ENCODE data around the gene SORBS1.

The SORBS1 gene

DNA sequence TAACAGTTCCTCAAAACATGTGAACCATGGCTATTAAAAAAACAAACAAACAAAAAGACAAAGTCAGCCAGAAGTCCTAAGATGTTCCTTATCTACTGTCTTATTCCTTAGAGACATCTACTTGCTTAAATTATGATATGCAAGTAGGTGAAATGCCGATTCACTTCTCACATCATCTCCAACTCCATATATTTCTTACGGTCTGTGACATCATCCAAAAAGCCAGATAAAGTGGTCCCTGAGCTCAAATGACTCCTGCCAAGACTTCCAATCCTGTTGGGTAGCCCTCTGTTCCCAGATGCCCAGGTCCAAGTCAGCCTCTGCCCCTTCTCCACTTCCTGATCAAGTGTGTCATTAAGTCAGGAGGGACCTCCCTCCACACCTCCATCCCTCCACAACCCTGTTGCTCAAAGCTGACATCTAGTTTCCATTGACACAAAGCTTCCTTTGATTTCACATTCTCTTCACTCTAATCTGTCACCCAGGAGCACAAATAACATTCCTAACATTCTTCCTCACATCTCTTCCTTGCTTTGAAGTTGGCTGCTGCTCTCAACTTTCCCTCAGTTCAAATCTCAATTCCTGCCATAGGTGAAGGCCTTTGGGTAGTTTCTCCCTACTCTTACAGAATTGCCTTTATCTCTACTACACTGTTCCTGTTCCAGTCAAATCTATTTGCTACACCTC, 214.3 kb downstream of the SORBS1 start:
- TF ChIP-seq, protein P1, sequence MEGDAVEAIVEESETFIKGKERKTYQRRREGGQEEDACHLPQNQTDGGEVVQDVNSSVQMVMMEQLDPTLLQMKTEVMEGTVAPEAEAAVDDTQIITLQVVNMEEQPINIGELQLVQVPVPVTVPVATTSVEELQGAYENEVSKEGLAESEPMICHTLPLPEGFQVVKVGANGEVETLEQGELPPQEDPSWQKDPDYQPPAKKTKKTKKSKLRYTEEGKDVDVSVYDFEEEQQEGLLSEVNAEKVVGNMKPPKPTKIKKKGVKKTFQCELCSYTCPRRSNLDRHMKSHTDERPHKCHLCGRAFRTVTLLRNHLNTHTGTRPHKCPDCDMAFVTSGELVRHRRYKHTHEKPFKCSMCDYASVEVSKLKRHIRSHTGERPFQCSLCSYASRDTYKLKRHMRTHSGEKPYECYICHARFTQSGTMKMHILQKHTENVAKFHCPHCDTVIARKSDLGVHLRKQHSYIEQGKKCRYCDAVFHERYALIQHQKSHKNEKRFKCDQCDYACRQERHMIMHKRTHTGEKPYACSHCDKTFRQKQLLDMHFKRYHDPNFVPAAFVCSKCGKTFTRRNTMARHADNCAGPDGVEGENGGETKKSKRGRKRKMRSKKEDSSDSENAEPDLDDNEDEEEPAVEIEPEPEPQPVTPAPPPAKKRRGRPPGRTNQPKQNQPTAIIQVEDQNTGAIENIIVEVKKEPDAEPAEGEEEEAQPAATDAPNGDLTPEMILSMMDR (IDR thresholded peaks at IDR 0.05; ENCODE audit: low read depth, low read length): no peak
- H3K4me3 ChIP-seq (ENCODE audit: low read depth, low read length): no peak overlapping the region

DNA sequence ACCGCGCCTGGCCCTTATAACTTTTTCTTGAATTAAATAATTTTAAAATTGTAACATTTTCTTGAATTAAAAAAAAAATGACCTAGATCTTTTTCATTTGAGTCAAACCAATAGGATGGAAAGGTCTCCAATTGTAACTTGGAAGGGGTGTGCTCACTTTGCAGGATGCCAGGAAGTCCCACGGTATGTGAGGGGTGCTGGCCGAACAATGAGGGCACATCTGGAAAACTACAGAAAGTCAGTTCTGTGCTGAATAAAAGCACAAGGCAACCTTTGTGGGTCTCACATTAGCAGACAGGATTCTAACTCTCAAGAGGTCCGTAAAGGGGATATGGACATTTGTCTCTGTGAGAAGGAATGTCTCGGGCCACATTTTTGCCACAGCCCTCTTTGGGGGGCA, 217.6 kb downstream of the SORBS1 start:
- H3K4me3 ChIP-seq (ENCODE audit: low read depth, low read length): no peak overlapping the region
- TF ChIP-seq, protein P1 (IDR thresholded peaks at IDR 0.05; ENCODE audit: low read depth, low read length): no peak

DNA sequence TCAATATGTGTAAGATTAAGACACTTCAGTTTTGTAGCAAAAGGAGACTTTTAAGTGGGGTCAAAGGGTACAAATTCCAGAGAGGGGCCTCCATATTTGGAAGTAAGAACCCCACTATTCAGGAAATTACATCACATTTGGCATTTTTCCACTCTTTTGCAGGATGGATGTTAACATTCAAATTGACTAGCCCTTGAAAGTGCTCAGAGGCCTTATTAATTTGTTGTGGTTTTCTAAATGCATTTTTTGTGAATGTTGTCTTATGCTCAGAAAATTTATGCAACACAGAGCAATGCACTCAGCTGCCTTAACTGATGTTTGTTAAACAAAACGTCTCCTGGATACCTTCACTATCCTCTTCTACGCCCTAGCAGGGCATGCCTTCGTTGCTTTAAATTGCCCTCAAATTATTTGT, 219.4 kb downstream of the SORBS1 start:
- TF ChIP-seq, protein P1 (IDR thresholded peaks at IDR 0.05; ENCODE audit: low read depth, low read length): no peak

DNA sequence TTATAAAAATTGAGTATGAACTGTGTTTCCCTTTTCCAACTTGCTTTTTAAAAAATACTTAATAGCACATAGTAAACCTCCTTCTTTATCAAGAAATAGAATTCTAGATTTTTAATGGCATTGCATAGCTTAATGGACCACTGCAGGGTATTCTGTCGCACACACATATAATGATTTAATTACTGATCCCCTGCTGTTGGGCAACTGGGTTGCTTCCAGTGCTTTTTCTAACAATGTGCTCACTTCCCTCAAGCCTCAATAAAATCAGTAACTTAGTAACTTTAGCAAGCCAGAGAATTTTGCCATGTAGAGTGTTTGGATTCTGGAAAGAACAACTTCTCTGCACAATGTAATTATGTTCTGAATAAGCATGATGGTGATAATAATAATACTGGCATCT, 221.3 kb downstream of the SORBS1 start:
- no peak overlapping the region for H3K4me3 ChIP-seq (ENCODE audit: low read depth, low read length)
- TF ChIP-seq, protein P1 (IDR thresholded peaks at IDR 0.05; ENCODE audit: low read depth, low read length): no peak

More for the DNA sequence above, 219.4 kb downstream of the SORBS1 start:
- H3K4me3 ChIP-seq (ENCODE audit: low read depth, low read length): no peak overlapping the region

DNA sequence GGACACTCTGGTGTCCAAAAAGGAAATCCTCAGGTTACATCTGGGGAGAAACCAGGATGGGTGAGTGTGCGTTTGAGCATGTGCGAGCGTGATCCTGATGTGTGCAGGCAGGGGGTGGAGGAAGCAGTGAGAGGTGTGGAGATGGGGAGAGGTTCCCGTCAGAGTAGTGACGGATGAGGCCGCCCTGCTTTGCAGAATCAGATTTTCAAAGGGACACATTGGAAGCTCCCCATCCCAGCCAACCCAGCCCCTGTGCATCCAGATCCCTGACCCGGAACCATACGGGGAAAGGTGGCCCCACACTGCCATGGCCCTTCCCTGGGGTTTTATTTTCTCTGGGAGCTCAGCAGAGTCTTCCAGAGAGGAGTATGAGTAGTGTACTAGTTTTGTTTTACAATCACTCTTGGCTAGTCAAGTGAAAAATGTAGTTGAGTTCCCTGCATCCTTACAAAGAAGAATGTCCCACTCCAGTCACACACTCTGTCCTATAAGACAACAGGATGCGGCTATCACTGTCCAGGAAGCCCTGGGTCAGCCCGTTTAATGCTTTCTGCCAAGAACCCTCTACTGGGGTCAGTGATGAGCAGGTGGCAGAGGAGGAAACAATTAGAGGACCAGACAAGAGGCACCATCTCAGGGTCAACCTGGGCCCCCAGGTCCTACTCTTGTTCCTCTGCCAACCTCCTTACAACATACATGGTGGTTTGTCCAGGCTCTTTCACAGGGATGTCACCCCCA, 223.6 kb downstream of the SORBS1 start:
- no peak overlapping the region for H3K4me3 ChIP-seq (ENCODE audit: low read depth, low read length)
- TF ChIP-seq, protein P1 (IDR thresholded peaks at IDR 0.05; ENCODE audit: low read depth, low read length): no peak

DNA sequence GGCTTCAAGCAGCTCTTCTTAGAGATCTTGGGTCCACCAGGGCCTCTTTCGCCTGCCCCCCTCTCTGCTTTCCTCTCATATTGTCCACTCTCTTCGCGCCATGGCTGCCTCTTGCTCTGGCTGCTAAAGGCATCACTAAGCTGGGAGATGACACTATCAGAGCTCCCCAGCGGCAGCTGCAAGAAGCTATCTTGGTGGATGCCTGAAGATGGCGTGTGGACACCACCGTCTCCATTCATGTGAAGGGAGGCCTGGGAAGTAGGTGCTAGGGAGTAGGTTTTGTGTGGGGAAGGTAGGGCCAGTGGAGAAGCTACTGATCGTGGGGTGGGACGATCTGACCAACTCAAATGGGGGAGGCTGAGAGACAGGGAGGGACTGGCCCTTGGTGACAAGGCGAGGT, 224.5 kb downstream of the SORBS1 start:
- TF ChIP-seq, protein P1 (IDR thresholded peaks at IDR 0.05; ENCODE audit: low read depth, low read length): no peak
- H3K4me3 ChIP-seq (ENCODE audit: low read depth, low read length): no peak overlapping the region
